NT2/D1 (cell line): ENCODE data around the gene CHMP3.

Experiments used
- SUZ12 ChIP-seq: IDR thresholded peaks from 2 replicates; pipeline ENCODE4 v1.6.1; 2011; ENCODE audit not compliant: insufficient read length, insufficient read depth; ENCODE audit errors: extremely low read depth
- YY1 ChIP-seq: IDR thresholded peaks from 2 replicates; pipeline ENCODE4 v1.6.1; 2011; ENCODE audit not compliant: insufficient read length, insufficient read depth
- ZNF274 ChIP-seq: IDR thresholded peaks from 2 replicates; pipeline ENCODE4 v1.6.1; 2011; ENCODE audit warnings: mild to moderate bottlenecking, low read depth, low read length

DNA sequence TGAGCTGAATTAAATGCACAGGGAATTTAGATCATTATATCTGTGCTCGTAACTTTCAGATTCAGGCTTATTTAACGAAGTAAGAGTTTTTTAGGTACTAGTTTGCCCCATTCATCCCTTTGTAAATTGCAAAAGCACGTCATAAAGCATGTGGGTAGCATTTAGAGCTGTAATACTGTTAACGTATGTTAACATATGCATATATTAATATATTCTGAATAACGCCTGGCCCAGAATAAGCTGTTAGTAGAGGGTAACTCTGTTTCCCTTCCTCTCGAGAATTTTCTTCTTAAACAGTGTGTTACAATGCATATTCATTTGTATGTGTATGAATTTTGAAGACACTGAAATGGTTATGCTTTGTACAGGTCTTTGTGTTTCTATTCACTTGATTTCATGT lies 91.6 kb downstream of the CHMP3 start:
- TF ChIP-seq ZNF274 (no peak), SUZ12 (no peak), YY1 (no peak)
